HEK293 (cell line): ENCODE measurements around the gene PURB.

ENCODE experiments used
- KLF7 ChIP-seq: fragments of 450-650 bp; formaldehyde crosslinking; IDR thresholded peaks from 2 replicates; pipeline ENCODE4 v1.5.1; 2016; ENCODE audit warnings: missing biosample characterization, missing genetic modification characterization, borderline replicate concordance
- MYNN ChIP-seq: fragments of 450-650 bp; formaldehyde crosslinking; IDR thresholded peaks from 2 replicates; pipeline ENCODE4 v1.5.1; 2016; ENCODE audit warnings: missing biosample characterization, missing genetic modification characterization, borderline replicate concordance
- PRDM4 ChIP-seq: fragments of 450-650 bp; formaldehyde crosslinking; IDR thresholded peaks from 2 replicates; pipeline ENCODE4 v1.5.1; 2017; ENCODE audit warnings: missing biosample characterization, missing genetic modification characterization
- SCRT2 ChIP-seq: fragments of 450-650 bp; formaldehyde crosslinking; IDR thresholded peaks from 2 replicates; pipeline ENCODE4 v1.5.1; 2016; ENCODE audit warnings: missing biosample characterization, missing genetic modification characterization
- SETDB1 ChIP-seq: IDR thresholded peaks from one replicate; pipeline ENCODE4 v1.6.1; 2017; ENCODE audit warnings: mild to moderate bottlenecking, low read length, moderate library complexity, mixed read lengths; ENCODE audit not compliant: insufficient read length
- SP3 ChIP-seq: fragments of 450-650 bp; formaldehyde crosslinking; IDR thresholded peaks from 2 replicates; pipeline ENCODE4 v1.5.1; 2016; ENCODE audit warnings: missing biosample characterization, missing genetic modification characterization
- ZBTB1 ChIP-seq: fragments of 450-650 bp; formaldehyde crosslinking; IDR thresholded peaks from 2 replicates; pipeline ENCODE4 v1.5.1; 2016; ENCODE audit warnings: missing biosample characterization, missing genetic modification characterization
- ZBTB21 ChIP-seq: fragments of 450-650 bp; formaldehyde crosslinking; IDR thresholded peaks from 2 replicates; pipeline ENCODE4 v1.5.1; 2017; ENCODE audit warnings: missing biosample characterization, missing genetic modification characterization
- ZNF132 ChIP-seq: fragments of 450-650 bp; formaldehyde crosslinking; IDR thresholded peaks from 2 replicates; pipeline ENCODE4 v1.5.1; 2017; ENCODE audit warnings: missing biosample characterization, missing genetic modification characterization, borderline replicate concordance
- ZNF148 ChIP-seq: fragments of 450-650 bp; formaldehyde crosslinking; IDR thresholded peaks from 2 replicates; pipeline ENCODE4 v1.5.0; 2017; ENCODE audit warnings: missing biosample characterization, missing genetic modification characterization, borderline replicate concordance
- ZNF214 ChIP-seq: fragments of 450-650 bp; formaldehyde crosslinking; IDR thresholded peaks from 2 replicates; pipeline ENCODE4 v1.5.1; 2017; ENCODE audit warnings: missing biosample characterization, mild to moderate bottlenecking, missing genetic modification characterization, borderline replicate concordance
- ZNF280D ChIP-seq: fragments of 450-650 bp; formaldehyde crosslinking; IDR thresholded peaks from 2 replicates; pipeline ENCODE4 v1.5.1; 2016; ENCODE audit warnings: missing biosample characterization, missing genetic modification characterization
- ZNF341 ChIP-seq: fragments of 450-650 bp; formaldehyde crosslinking; IDR thresholded peaks from 2 replicates; pipeline ENCODE4; 2016; ENCODE audit warnings: low read depth, missing biosample characterization, missing genetic modification characterization
- ZNF366 ChIP-seq: fragments of 450-650 bp; formaldehyde crosslinking; conservative IDR thresholded peaks from 2 replicates; pipeline ENCODE4 v1.5.1; 2016; ENCODE audit warnings: missing biosample characterization, missing genetic modification characterization
- ZNF514 ChIP-seq: fragments of 450-650 bp; formaldehyde crosslinking; IDR thresholded peaks from 2 replicates; pipeline ENCODE4 v1.5.1; 2016; ENCODE audit warnings: missing biosample characterization, missing genetic modification characterization
- ZNF518A ChIP-seq: fragments of 450-650 bp; formaldehyde crosslinking; conservative IDR thresholded peaks from 2 replicates; pipeline ENCODE4 v1.5.1; 2016; ENCODE audit warnings: low read depth, missing biosample characterization, missing genetic modification characterization
- ZNF621 ChIP-seq: fragments of 450-650 bp; formaldehyde crosslinking; IDR thresholded peaks from 2 replicates; pipeline ENCODE4 v1.5.1; 2017; ENCODE audit warnings: missing biosample characterization, missing genetic modification characterization
- ZNF677 ChIP-seq: fragments of 450-650 bp; IDR thresholded peaks from 2 replicates; pipeline ENCODE4 v1.5.0; 2018; ENCODE audit warnings: missing biosample characterization, mild to moderate bottlenecking, missing genetic modification characterization, moderate library complexity
- ZNF692 ChIP-seq: fragments of 450-650 bp; formaldehyde crosslinking; IDR thresholded peaks from 2 replicates; pipeline ENCODE4 v1.5.1; 2016; ENCODE audit warnings: missing biosample characterization, missing genetic modification characterization
- ZNF768 ChIP-seq: fragments of 450-650 bp; formaldehyde crosslinking; IDR thresholded peaks from 2 replicates; pipeline ENCODE4 v1.5.1; 2018; ENCODE audit warnings: missing biosample characterization, mild to moderate bottlenecking, missing genetic modification characterization

The PURB gene

GRCh38 chr7:44847509-44847919 lies 37.8 kb downstream of the PURB start (continued):
- TF ChIP-seq ZNF692 (peak; percentile 62), ZNF280D (tag by site-specific recombination) (no peak), MYNN (no peak), ZNF214 (tag by site-specific recombination) (no peak), SCRT2 (tag by site-specific recombination) (peak; percentile 95), ZNF518A (0 out of 2 replicates have a peak, but pooled peaks have one; percentile 10), ZNF341 (tag by site-specific recombination) (no peak), SETDB1 (no peak), ZNF621 (tag by site-specific recombination) (no peak), ZNF132 (tag by site-specific recombination) (no peak), ZNF677 (no peak), KLF7 (tag by site-specific recombination) (no peak), ZNF768 (tag by site-specific recombination) (peak; percentile 71; the same call in 1 of the 2 replicates), ZNF514 (tag by site-specific recombination) (no peak), ZNF366 (tag by site-specific recombination) (peak; percentile 65), ZBTB1 (tag by site-specific recombination) (no peak), SP3 (no peak), ZBTB21 (tag by site-specific recombination) (peak; percentile 58; the same call in 1 of the 2 replicates), PRDM4 (tag by site-specific recombination) (peak; percentile 68; the same call in 1 of the 2 replicates), ZNF148 (tag by site-specific recombination) (no peak)
